Measurements from ENCODE around the gene HEXD.

GRCh38 chr17:82369211-82369610 lies 48.9 kb upstream of the HEXD start:
- TF ChIP-seq HDGF (IDR thresholded peaks at IDR 0.05; ENCODE audit: borderline replicate concordance) (no peak), NFRKB (IDR thresholded peaks at IDR 0.05) (no peak), L3MBTL2 (conservative IDR thresholded peaks at IDR 0.05) (no peak), FOXM1 (IDR thresholded peaks at IDR 0.05; ENCODE audit: borderline replicate concordance) (no peak), BHLHE40 (IDR thresholded peaks at IDR 0.05; ENCODE audit: borderline replicate concordance) (no peak), SP1 (IDR thresholded peaks at IDR 0.05) (no peak), ELF4 (IDR thresholded peaks at IDR 0.05) (no peak), ARNT (IDR thresholded peaks at IDR 0.05) (no peak), SUZ12 (IDR thresholded peaks at IDR 0.05) (no peak), CTBP1 (IDR thresholded peaks at IDR 0.05; ENCODE audit: borderline replicate concordance) (no peak)

All from HEK293T (cell line).